Stimulated activated CD4-positive, alpha-beta T cell treated with anti-CD3 and anti-CD28 coated beads, Interleukin-12 subunit alpha, Interleukin-12 subunit beta, amount 100 ng/mL, for 24 hours (primary cell): Measurements from ENCODE around the gene TBC1D20.
"Not testable (repeated sequence)": the region's sequence is repeated elsewhere in the genome, so short reads cannot be mapped to it uniquely, and the experiment has no call there.

Source experiments
- DNase-seq, 2 experiments: peaks; one replicate each; pipeline ENCODE4 v3.0.0-alpha.2; 2020; ENCODE audit warnings: low read depth in 2 of 2

TBC1D20 gene

GRCh38 chr20:475463-476357 lies 13.4 kb upstream of the TBC1D20 start:
- no peak for DNase-seq

DNA sequence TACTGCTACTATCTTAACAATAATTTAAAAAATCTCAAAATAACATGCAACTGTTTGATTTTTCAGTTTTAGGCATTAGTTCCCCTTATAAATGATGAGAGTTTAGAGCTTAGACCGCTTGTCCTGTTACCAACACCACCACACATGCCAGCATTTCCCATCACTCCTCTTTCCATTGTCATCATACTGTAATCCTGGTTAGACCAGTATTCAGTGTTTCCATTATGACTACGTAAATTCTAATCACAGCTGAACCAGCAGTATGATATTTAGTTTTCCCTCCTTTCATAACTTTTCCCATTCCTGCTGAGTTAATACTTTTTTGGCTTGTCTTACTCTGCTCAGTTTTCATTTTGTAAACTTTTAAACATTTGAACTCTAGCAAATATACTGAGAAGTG lies 12.2 kb upstream of the TBC1D20 start:
- no peak for DNase-seq

DNA sequence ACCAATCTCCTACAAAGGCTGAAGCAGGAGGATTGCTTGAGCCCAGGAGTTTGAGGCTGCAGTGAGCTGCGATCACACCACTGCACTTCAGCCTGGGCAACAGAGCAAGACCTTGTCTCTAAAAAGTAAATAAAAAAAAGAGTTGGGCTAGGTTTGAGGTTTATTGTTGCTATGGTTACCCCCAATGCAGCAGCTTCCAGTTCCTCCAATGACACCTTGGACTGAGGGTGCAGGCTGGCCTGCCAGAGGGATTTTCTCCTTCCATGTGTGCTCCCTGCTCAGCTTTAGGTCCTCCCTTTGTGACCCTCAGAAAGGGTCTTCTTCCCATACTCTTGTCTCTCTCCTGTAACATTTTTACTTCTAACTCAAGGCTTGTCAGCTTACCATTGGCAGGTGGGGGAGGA lies 10.6 kb upstream of the TBC1D20 start:
- DNase-seq, result no peak

DNA sequence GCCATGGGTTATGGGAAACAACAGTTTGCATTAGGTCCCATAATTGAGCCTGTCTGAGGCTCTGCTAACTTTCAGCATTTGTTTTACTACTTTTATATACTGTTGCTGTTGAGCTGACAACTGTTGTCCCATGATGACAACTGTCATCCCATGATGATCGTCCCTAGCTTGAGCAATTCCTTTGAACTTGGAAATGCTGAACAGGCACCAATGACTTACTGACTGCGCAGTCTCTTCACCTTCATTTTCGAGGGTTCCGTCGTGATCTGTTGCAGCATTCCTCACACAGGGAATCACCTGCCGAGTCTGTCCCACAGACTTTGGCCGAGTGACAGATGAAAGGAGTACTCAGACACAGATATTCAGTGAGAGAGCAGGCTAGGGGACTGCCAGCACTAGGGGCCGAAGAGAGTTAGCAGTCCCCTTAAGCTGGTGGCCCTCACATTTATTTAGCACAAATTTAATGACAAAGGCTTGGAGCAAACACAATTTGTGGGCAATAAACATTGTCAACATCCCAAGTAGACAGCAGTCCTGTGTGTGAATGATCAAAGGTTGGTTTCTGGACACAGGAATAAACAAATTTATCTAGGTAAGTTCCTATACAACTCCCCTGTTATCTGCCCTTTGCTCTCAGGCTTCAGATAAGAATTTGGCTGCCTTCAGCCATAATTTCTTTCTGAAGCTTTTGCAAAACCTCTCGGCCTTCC lies 10.0 kb upstream of the TBC1D20 start:
- no peak for DNase-seq

DNA sequence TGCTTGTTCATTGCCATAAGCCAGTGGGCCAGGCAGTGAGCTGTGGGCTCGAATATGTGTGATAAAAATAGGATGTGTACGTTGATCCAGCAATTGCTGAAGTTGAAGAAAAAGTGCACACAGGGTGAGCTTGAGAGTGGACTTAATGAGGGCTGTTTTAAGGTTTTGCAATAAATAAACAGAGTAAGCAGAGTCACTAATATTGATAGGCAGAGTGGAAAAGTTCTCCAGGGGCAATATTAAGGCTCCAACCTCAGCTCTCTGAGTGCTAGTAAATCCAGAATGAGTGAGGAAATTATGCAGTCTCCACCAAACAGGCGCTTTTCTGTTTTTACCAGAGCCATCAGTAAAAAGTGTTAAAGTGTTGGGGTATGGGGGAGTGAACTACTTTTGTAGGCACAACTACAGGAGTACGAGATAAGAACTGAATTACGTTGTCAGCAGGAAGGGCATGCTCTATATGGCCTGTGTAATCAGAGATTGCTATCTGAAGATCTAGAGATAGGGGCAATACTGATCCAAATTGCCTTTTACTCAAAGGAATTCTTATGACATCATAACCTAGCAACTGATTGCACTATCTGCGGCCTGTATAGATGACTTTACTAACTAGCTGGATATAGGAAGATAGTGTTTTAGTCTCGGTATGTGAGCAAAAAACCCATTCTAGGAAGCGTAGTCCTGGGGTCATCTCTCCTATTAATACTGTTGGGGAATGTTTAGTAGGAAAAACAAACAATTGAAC lies 7.6 kb upstream of the TBC1D20 start:
- no peak for DNase-seq

DNA sequence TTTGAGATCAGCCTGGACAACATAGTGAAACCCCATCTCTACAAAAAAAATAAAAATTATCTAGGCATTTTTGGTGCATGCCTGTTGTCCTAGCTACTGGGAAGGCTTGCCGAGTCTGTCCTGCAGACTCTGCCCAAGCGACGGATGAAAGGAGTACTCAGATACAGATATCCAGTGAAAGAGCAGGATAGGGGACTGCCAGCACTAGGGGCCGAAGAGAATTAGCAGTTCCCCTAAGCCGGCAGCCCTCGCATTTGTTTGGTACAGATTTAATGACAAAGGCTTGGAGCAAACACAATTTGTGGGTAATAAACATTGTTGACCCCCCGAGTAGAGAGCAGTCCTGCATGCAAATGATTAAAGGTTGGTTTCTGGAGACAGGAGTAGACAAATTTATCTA lies 5.4 kb upstream of the TBC1D20 start:
- DNase-seq, result no peak

- DNase-seq, result peak; percentile 21 to 41
Observed at GRCh38 chr20:461254-462198, 807 bp downstream of the TBC1D20 start.

DNA sequence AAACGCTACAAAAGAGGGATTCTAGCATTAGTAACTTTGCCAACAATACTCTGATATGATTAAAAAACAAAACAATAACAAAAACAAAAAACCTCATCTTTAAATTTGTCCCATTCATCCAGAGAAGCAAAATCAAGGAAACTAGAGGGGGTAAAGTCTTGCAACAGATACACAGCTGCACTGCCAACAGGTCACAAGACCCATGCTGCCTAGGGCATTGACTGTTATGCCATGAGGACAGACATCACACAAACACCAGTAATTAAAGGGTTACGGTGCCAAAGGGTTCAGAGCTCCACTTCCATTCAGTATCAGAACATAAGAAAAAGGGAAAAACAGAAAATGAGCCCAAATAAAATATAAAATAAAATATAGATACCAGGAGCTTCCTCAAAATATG lies 1.6 kb downstream of the TBC1D20 start:
- no peak for DNase-seq

GRCh38 chr20:460180-460579 lies 2.2 kb downstream of the TBC1D20 start:
- no peak for DNase-seq

DNA sequence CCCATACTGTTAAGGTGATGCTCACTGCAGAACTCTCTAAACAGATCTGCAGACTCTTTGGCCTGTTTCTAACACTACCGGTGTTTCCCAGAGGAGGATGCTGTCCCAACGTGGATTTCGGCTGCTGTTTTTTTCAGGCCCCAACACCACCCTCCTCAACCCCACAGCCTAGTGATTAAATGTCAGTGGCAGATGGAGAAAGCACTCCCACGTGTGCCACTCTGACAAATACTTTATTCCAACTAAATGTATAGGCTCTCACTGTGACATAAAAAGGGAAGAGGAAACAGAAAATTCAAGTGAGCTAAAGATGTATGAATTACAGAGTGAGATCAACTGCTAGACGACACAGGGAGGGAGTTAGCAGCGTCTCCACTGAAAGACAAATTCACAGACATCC lies 3.6 kb downstream of the TBC1D20 start:
- no peak for DNase-seq

DNA sequence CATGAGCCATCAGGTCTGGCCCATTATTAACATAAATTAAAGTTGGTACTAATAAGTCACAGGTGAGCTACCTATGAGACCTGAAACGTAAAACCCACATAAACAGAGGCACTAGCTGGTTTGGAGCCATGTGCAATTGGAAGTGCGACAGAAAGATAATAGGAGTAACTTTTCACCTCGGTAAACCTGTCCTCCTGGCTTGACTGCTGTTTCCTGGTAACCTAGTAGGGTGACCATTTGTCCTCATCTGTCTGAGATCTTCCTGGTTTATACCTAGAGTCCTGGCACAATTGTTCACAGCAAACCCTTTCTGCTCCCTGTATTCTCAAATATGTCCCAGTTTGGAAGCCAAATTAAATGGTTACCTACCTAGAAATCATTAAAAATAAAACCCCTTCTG lies 7.4 kb downstream of the TBC1D20 start:
- no peak for DNase-seq

- DNase-seq, result not testable (repeated sequence)
Observed at GRCh38 chr20:452021-452420, 10.3 kb downstream of the TBC1D20 start.

- no peak for DNase-seq
Observed at GRCh38 chr20:445514-446336, 16.6 kb downstream of the TBC1D20 start.

DNA sequence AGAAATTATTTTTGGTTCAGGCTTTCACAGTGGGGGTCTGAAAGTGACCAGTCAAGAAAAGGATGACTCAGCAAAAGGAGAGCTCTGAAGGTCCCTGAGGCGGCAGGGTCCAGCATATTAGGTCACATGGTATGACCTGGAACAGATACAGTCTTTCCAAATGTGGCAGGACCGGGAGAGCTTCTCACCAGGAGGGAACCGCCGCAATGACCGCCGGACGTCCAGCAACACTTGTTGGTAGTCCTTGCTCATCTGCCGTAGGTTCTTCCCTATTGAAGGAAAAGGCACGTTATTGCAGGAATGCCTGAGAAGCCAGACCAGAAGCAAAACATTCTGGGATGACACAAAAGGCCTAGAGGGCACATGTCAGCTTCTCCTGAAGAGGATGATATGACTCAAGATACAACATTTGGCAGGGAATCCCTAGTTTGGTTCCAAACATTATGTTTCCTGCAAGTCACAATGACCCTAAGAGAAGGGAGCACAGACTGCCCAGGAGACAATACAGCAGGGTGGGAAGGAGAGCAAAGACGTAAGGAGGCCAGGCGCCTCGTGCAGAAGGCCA lies 17.4 kb downstream of the TBC1D20 start:
- DNase-seq, result no peak

DNA sequence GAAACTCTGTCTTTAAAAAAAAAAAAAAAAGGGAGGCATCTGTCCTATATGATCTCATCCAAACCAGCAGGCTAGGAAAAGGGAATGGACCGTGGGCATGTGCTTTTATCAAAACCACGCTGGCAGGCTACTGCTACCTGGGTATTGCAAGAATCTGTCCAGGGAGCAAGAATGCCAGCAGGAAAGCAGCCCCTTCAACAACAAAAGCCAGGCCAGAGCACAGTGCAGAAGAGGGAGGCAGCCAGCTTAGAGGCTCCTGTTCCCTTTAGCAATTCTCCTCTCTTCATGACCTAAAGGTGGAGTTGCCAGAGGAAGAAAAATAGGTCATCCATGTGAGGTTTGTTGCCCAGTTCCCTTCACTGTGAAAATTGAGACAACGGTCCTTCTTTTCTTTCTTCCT lies 18.2 kb downstream of the TBC1D20 start:
- DNase-seq, result no peak

- no peak for DNase-seq
Observed at GRCh38 chr20:443223-443775, 19.0 kb downstream of the TBC1D20 start.

- no peak for DNase-seq
Observed at GRCh38 chr20:440636-441035, 21.7 kb downstream of the TBC1D20 start.

GRCh38 chr20:440148-440547 lies 22.2 kb downstream of the TBC1D20 start:
- no peak for DNase-seq

DNA sequence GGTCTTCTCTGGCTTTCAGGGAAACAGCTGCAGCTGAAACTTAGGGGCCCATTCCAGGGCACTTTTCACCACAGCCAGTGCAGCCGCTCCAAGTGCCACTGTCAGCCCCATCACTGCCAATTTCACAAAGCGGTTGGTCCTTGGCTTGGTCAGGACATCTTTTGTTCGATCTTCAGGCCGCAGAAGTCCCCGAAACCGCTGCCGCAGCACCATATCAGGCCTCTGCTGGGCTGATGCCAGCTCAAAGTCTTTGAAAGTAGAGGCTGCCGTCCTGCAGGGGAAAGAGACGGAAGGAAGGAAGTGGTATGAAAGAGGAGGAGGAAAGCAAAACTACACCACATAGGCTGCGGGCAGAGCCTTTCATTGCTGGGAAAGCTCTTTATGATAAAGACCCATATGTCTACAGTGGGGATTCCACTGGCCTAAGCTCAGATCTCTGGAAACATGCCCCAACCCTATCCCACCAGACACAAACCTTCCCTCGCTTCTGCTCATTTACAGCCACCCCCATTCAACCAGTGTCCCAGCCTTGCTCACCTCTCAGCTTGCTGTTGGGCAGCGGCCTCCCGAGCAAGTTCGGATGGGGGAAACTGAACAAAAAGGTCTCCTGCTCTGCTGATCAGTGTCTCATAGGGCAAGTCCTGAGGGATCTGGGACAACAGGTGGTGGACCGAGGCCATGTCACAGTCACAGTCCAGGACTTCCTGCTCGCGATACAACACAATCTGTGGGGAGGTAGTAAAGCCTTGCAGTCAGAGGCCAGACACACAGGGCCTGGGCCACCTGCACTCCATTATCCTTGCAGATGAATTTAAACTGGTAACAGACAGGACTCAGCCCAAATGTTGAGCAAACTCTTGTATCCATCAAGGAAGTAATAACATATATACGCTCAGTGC lies 23.5 kb downstream of the TBC1D20 start:
- DNase-seq, result no peak
